ENCODE data around the gene INTS15.

Gene INTS15

GRCh38 chr7:6655636-6656385, 66.0 kb downstream of the INTS15 start:
- DNase-seq, result no peak

DNA sequence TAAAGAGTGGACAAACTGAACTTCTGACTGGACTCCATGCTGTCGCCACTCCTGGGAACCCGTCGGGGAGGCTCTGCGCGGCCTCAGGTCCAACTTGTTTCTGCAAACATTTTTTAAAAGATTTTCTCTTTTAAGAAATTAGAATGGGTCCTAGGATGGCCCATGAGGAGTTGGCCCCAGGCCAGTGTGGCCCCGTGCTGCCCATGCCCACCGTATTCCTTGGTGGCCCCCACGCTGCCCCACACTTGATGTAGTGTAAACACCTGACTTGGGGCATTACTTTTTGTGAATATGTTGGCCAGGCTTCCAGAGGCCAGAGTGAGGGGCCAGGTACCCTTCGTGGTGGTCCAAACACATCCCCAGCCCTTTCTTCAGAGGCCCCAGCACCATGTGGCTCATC, 66.6 kb downstream of the INTS15 start:
- DNase-seq, result no peak
